Heart left ventricle (tissue), 16 donors: ENCODE data around the gene KCNV2. TPM values are rescaled to one million over a fixed set of nuclear protein-coding genes. Genes with fewer than 3 reads are reported as not detected.

Source experiments
- ATAC-seq, 4 donors: fragments of 200-7000 bp; cut with Tn5 transposase; one replicate each; pipeline ENCODE4 v1.9.1; 2020 to 2022; ENCODE audit warnings: moderate library complexity in 4 of 4, mild to moderate bottlenecking in 3 of 4, moderate number of reproducible peaks in 1 of 4
- DNase-seq, 5 donors: peaks; one replicate each; pipeline ENCODE4 v3.0.0-alpha.2; 2020
- H3K27ac ChIP-seq, 12 donors: fragments of 200-600 bp; sonication (generic) in 4 of 12; one replicate each; pipeline versions ENCODE4 v1.5.0 to v1.8.0; 2016 to 2022; ENCODE audit warnings: mild to moderate bottlenecking in 2 of 12
- H3K27me3 ChIP-seq, 9 donors: fragments of 200-600 bp; sonication (generic) in 2 of 9; one replicate each; pipeline versions ENCODE4 v1.5.1 to v1.8.0; 2016 to 2022; ENCODE audit warnings: mild to moderate bottlenecking in 3 of 9
- H3K36me3 ChIP-seq, 9 donors: fragments of 200-600 bp; sonication (generic) in 2 of 9; one replicate each; pipeline versions ENCODE4 v1.5.0 to v1.8.0; 2018 to 2022; ENCODE audit warnings: mild to moderate bottlenecking in 2 of 9
- H3K4me1 ChIP-seq, 12 donors: fragments of 200-600 bp; sonication (generic) in 4 of 12; one replicate each; pipeline versions ENCODE4 v1.5.0 to v1.8.0; 2016 to 2022; ENCODE audit warnings: mild to moderate bottlenecking in 3 of 12
- H3K4me3 ChIP-seq, 12 donors: fragments of 200-600 bp; sonication (generic) in 4 of 12; one replicate each; pipeline versions ENCODE4 v1.5.0 to v1.8.0; 2017 to 2022; ENCODE audit warnings: mild to moderate bottlenecking in 9 of 12, moderate library complexity in 4 of 12
- H3K9me3 ChIP-seq, 12 donors: fragments of 200-600 bp; sonication (generic) in 4 of 12; one replicate each; pipeline versions ENCODE4 v1.5.0 to v1.8.0; 2016 to 2022; ENCODE audit warnings: mild to moderate bottlenecking in 1 of 12
- POLR2A ChIP-seq, 2 donors: fragments of 450-650 bp; IDR thresholded peaks; one replicate each; pipeline ENCODE4 v1.6.1; 2017; ENCODE audit warnings: antibody characterized with exemption in 2 of 2, mild to moderate bottlenecking in 2 of 2, moderate library complexity in 2 of 2
- WGBS, 4 donors: extraction: QIAGEN DNeasy Blood & Tissue Kit in 2 of 4; methylation state at CpG; one replicate each; pipeline versions ENCODE4 v1.1.5 to v1.1.7; 2013 to 2018; 5-methylcytosine and 5-hydroxymethylcytosine counted together
- intact Hi-C, 10 donors: fragments of 100-400 bp; cut with DNase I; formaldehyde crosslinking; loops; one replicate each; pipeline versions ENCODE4 v1.11.1 to v1.14.2; 2022
- polyA plus RNA-seq, 2 donors: library from polyadenylated mRNA; stranded (reverse); fragments of 200-250 nt; gene quantifications; one replicate each; pipeline ENCODE4 v1.2.3, GENCODE V29; 2013
- total RNA-seq, 9 donors: library from RNA; depleted of rRNA in 2 of 9; stranded (reverse); fragments of >200 nt in 2 of 9; fragmentation: NEBNext Ultra II Directional in 3 of 9; extraction: Animal tissue kit (Norgen Biotek cat#: 25700) in 3 of 9; gene quantifications; one replicate each; pipeline versions ENCODE4 v1.1.0 to v1.2.4, GENCODE V29; 2016 to 2023
- TF ChIP-seq, protein P1 (sequence below), 12 donors: fragments of 200-600 bp; sonication (generic) in 4 of 12; IDR thresholded peaks; one replicate each; pipeline versions ENCODE4 v1.5.0 to v1.8.0; 2018 to 2022; ENCODE audit warnings: antibody characterized with exemption in 12 of 12, mild to moderate bottlenecking in 5 of 12
- donor health status: ischemic (EF 13 %, LVEDD 7.1; RV severe dilation, severe dysfunction).
- donor health status: healthy with polysubstance abuse.
- donor health status: DM: no; HTN: yes; CAD: no.
- donor health status: DM: no; HTN: no; CAD: no.
- donor health status: ischemic (EF 25% LVEDD 6.9; RV normal size, moderate dysfunction).
- donor health status: ischemic (EF 25% LVEDD 5.7; RV mildly dilated, moderate dysfunction).
- donor health status: healthy.
- donor health status: DM: yes; HTN: yes; CAD: no.
- donor health status: ischemic (EF 35%, LVEDD 5.7; RV mildly dilated, moderate dysfunction).
- donor health status: nonischemic (EF 11% LVEDD 7.7; RV severe dilation, severe dysfunction).
- donor health status: DM: yes; HTN: yes; CAD: no.
- donor health status: PGD.
- donor health status: ischemic (EF 29% LVEDD 5.4; RV normal size, mild dysfunction).
- donor health status: nonischemic (EF 23%, LVEDD 6.1; RV moderate dilation, normal function).

Gene KCNV2
- total and polyA plus RNA-seq, 11 donors: not detected

DNA sequence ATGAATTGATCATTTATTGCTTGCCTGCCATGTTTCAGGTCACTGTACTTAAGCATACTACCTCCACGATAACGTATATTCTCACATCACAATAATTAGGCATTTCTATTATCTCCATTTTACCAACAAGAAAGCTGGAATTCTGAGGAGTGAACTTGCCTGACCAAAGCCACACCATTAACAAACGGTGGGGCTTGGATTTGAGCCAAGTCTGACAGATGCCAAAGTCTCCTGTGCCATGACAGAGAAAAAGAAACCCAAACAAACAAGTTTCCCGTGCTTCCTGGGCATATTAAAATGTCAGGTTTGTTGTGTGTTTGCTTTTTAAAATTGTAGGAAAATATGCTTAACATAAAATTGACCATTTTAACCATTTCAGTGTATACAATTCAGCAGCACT is 40.8 kb upstream of the KCNV2 start:
- WGBS, 4 donors: 65 to 71% (median 67%) methylated on average over 4 of the region's 4 CpGs
- ATAC-seq (no peak), DNase-seq (no peak)
- Histone ChIP-seq H3K4me1 (peaks cover 0 to 8% (median 0%) of the 10 kb centered on the region in 12 donors), H3K27ac (no peak overlapping the region), H3K4me3 (no peak overlapping the region), H3K36me3 (no peaks in the 10 kb centered on the region), H3K9me3 (no peaks in the 10 kb centered on the region), H3K27me3 (no peaks in the 10 kb centered on the region)
- TF ChIP-seq POLR2A (IDR thresholded peaks at IDR 0.05): no peak
- TF ChIP-seq, protein P1, sequence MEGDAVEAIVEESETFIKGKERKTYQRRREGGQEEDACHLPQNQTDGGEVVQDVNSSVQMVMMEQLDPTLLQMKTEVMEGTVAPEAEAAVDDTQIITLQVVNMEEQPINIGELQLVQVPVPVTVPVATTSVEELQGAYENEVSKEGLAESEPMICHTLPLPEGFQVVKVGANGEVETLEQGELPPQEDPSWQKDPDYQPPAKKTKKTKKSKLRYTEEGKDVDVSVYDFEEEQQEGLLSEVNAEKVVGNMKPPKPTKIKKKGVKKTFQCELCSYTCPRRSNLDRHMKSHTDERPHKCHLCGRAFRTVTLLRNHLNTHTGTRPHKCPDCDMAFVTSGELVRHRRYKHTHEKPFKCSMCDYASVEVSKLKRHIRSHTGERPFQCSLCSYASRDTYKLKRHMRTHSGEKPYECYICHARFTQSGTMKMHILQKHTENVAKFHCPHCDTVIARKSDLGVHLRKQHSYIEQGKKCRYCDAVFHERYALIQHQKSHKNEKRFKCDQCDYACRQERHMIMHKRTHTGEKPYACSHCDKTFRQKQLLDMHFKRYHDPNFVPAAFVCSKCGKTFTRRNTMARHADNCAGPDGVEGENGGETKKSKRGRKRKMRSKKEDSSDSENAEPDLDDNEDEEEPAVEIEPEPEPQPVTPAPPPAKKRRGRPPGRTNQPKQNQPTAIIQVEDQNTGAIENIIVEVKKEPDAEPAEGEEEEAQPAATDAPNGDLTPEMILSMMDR (IDR thresholded peaks at IDR 0.05): no peak
- intact Hi-C loops: no loop called here

DNA sequence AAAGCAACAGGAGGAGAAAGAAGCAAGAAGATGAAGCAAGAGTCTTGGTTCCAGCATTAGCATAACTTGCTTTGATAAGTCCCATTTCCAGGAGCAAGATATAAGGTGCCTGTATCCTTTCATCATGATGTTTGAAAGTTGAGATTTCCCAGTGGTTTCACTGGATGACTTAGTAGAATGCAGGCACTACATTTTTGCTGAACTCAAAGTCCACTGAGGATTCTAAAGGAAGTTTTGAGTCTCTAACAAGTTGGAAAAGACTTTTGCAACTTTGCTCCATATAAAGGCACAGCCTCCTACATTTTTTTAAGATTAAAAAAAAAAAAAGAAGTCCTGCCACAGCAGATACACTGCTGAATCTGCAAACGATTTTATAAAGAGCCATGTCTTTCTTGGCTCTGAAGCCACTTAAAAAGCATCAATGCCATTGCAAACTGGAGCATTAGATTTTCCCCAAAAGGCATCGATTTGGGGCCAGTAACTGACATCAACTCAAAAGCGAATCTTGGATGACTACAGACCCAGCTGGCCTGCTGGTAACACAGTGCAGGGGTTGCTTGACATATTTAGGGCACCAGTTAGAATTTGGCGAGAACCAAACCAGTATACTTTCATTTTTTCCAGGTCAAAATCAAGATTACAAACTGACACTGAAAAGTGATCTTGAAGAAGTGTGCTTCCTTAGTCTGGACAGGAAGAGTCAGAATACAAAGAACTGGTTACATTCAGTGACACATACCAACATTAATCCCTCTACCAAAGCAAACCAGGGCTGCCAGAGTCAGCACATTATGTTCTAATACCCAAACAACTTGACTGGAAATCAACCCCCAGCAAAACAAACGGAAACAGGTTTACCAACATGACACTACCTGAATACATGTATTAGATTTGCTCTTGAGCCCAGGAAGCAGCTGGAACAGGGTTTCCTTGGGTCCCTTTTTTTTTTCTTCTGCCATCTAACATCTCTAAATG is 39.1 kb upstream of the KCNV2 start:
- Histone ChIP-seq H3K9me3 (no peaks in the 10 kb centered on the region), H3K36me3 (no peaks in the 10 kb centered on the region), H3K27ac (peak overlapping the region in 2 of 12 donors; percentile 10 to 33), H3K27me3 (no peaks in the 10 kb centered on the region), H3K4me1 (peaks cover 0 to 8% (median 0%) of the 10 kb centered on the region in 12 donors), H3K4me3 (no peak overlapping the region)
- intact Hi-C loops: no loop called here
- no peak for TF ChIP-seq POLR2A (IDR thresholded peaks at IDR 0.05)
- TF ChIP-seq, protein P1 (IDR thresholded peaks at IDR 0.05): no peak
- DNase-seq (no peak), ATAC-seq (peak in 2 of 4 donors; percentile 45 to 49)
- WGBS, 4 donors: 59 to 69% (median 61%) methylated on average over 5 of the region's 5 CpGs

DNA sequence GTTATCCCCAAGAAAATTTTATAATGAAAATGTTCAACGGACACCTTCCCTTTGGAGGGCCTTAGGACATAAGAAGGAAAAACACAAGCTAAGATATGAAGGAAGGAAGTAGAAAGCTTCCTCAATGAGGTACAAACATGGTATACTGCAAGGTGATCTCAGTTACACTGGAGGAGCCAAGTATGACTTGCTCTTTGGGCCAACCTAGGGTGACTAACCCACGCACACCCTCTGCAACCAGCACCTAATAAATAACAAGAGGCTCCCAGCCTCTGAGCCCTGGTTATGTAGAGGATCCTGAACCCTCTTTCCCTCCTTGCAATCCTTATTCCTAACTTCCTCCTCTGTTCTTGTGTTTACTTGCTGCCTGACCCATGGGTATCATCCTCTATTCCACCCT is 38.3 kb upstream of the KCNV2 start:
- no peak for DNase-seq
- intact Hi-C loops: no loop called here
- H3K4me3 ChIP-seq: no peak overlapping the region
- H3K4me1 ChIP-seq: peaks cover 0 to 8% (median 0%) of the 10 kb centered on the region in 12 donors
- peak in 1 of 4 donors; percentile 39 for ATAC-seq
- H3K27ac ChIP-seq: no peak overlapping the region
- 91 to 100% (median 94%) methylated on average over 2 of the region's 2 CpGs for WGBS, 4 donors
- no peaks in the 10 kb centered on the region for H3K9me3 ChIP-seq
- no peaks in the 10 kb centered on the region for H3K27me3 ChIP-seq
- TF ChIP-seq POLR2A (IDR thresholded peaks at IDR 0.05): no peak
- TF ChIP-seq, protein P1 (IDR thresholded peaks at IDR 0.05): no peak
- H3K36me3 ChIP-seq: no peaks in the 10 kb centered on the region

DNA sequence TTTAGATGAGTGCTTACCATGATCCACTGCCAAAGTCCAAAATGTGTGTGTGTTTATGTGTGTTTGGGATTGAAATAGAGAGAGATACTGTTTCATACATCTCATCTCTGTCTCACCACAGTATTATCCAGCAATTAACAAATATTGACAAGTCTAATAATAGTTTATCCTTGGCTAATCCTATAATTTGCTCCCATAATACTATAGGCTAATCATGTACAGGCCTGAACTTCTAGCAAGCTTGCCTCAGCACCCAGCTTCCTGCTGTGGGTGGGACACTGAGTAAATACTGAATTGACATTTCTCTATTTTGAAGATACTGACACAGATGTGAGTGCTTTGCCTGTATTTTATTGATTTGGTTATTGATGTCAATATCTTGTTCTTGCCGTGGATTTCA is 35.3 kb upstream of the KCNV2 start:
- Histone ChIP-seq H3K4me1 (peaks cover 0 to 8% (median 0%) of the 10 kb centered on the region in 12 donors), H3K27ac (no peak overlapping the region), H3K4me3 (no peak overlapping the region), H3K36me3 (no peaks in the 10 kb centered on the region), H3K9me3 (no peaks in the 10 kb centered on the region), H3K27me3 (no peaks in the 10 kb centered on the region)
- ATAC-seq (no peak), DNase-seq (no peak)
- intact Hi-C loops: no loop called here
- WGBS, 4 donors: 86 to 93% (median 92%) methylated on average over 1 of the region's 1 CpG
- TF ChIP-seq, protein P1 (IDR thresholded peaks at IDR 0.05): no peak
- no peak for TF ChIP-seq POLR2A (IDR thresholded peaks at IDR 0.05)
